Measurements from ENCODE around the gene NOPCHAP1.

NOPCHAP1 gene

GRCh38 chr12:105025890-105026289, 39.8 kb downstream of the NOPCHAP1 start:
- DNase-seq, result peak; percentile 71

GRCh38 chr12:105026411-105026810, 40.3 kb downstream of the NOPCHAP1 start:
- DNase-seq, result no peak

GRCh38 chr12:105030820-105031807, 45.0 kb downstream of the NOPCHAP1 start:
- DNase-seq, result peak; percentile 80

- no peak for DNase-seq
These were observed 46.7 kb downstream of the NOPCHAP1 start for GRCh38 chr12:105032703-105033357.

GRCh38 chr12:105033851-105034250, 47.7 kb downstream of the NOPCHAP1 start:
- DNase-seq, result no peak
